ENCODE data around the gene MON2.

GRCh38 chr12:62552906-62553556, 86.4 kb downstream of the MON2 start:
- TF ChIP-seq, protein P1, sequence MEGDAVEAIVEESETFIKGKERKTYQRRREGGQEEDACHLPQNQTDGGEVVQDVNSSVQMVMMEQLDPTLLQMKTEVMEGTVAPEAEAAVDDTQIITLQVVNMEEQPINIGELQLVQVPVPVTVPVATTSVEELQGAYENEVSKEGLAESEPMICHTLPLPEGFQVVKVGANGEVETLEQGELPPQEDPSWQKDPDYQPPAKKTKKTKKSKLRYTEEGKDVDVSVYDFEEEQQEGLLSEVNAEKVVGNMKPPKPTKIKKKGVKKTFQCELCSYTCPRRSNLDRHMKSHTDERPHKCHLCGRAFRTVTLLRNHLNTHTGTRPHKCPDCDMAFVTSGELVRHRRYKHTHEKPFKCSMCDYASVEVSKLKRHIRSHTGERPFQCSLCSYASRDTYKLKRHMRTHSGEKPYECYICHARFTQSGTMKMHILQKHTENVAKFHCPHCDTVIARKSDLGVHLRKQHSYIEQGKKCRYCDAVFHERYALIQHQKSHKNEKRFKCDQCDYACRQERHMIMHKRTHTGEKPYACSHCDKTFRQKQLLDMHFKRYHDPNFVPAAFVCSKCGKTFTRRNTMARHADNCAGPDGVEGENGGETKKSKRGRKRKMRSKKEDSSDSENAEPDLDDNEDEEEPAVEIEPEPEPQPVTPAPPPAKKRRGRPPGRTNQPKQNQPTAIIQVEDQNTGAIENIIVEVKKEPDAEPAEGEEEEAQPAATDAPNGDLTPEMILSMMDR (IDR thresholded peaks at IDR 0.05 in 2 of 3, conservative IDR thresholded peaks at IDR 0.05 in 1 of 3; ENCODE audit: control insufficient read depth in 2 of 3, extremely low read depth in 1 of 3, insufficient read depth in 1 of 3, low read depth in 3 of 3, low read length in 3 of 3): no peak
- TF ChIP-seq EP300 (IDR thresholded peaks at IDR 0.05; ENCODE audit: borderline replicate concordance in 1 of 2, control insufficient read depth in 1 of 2, low read depth in 2 of 2, low read length in 2 of 2): no peak
- TF ChIP-seq SP1 (IDR thresholded peaks at IDR 0.05; ENCODE audit: low read depth, low read length): no peak
- no peak for TF ChIP-seq ATF2 (IDR thresholded peaks at IDR 0.05; ENCODE audit: low read length)
- TF ChIP-seq SMARCA5 (IDR thresholded peaks at IDR 0.05): no peak
- no peak for TF ChIP-seq TAF1 (IDR thresholded peaks at IDR 0.05; ENCODE audit: borderline replicate concordance, low read depth, low read length)
- TF ChIP-seq NFYB (IDR thresholded peaks at IDR 0.05; ENCODE audit: insufficient read depth, low read depth, low read length): no peak
- TF ChIP-seq SMC3 (IDR thresholded peaks at IDR 0.05; ENCODE audit: borderline replicate concordance, low read length): no peak
- no peak for TF ChIP-seq MTA2 (IDR thresholded peaks at IDR 0.05; ENCODE audit: low read depth)
